Spleen (tissue), 11 donors: ENCODE data around the gene RNASE13. TPM values are rescaled to one million over a fixed set of nuclear protein-coding genes. Genes with fewer than 3 reads are reported as not detected.

Experiments
- DNase-seq: peaks from one replicate; pipeline ENCODE4 v3.0.0-alpha.2; 2020
- H3K27ac ChIP-seq, 8 donors: fragments of 200-600 bp; sonication (generic) in 7 of 8; 1 replicate in 4 of 8; 2 replicates in 4 of 8; pipeline versions ENCODE4 v1.5.0 to v1.8.0; 2016 to 2021; ENCODE audit warnings: inconsistent platforms in 4 of 8, mild to moderate bottlenecking in 4 of 8, moderate library complexity in 1 of 8
- H3K27me3 ChIP-seq, 7 donors: fragments of 200-600 bp; sonication (generic) in 6 of 7; replicated peaks in 1 of 7; 1 replicate in 4 of 7; 2 replicates in 3 of 7; pipeline versions ENCODE4 v1.5.0 to v1.8.0; 2016 to 2021; ENCODE audit warnings: inconsistent platforms in 3 of 7, mild to moderate bottlenecking in 1 of 7
- H3K36me3 ChIP-seq, 6 donors: fragments of 200-600 bp; sonication (generic) in 5 of 6; 1 replicate in 4 of 6; 2 replicates in 2 of 6; pipeline versions ENCODE4 v1.5.0 to v1.8.0; 2016 to 2021; ENCODE audit warnings: inconsistent platforms in 2 of 6
- H3K4me1 ChIP-seq, 6 donors: fragments of 200-600 bp; sonication (generic) in 5 of 6; 1 replicate in 3 of 6; 2 replicates in 3 of 6; pipeline versions ENCODE4 v1.5.0 to v1.8.0; 2016 to 2021; ENCODE audit warnings: inconsistent platforms in 3 of 6
- H3K4me3 ChIP-seq, 8 donors: fragments of 200-600 bp; sonication (generic) in 7 of 8; 1 replicate in 4 of 8; 2 replicates in 4 of 8; pipeline versions ENCODE4 v1.5.0 to v1.8.0; 2016 to 2021; ENCODE audit warnings: inconsistent platforms in 4 of 8, mild to moderate bottlenecking in 4 of 8, moderate library complexity in 2 of 8
- H3K9me3 ChIP-seq, 8 donors: fragments of 200-600 bp; sonication (generic) in 7 of 8; 1 replicate in 4 of 8; 2 replicates in 4 of 8; pipeline versions ENCODE4 v1.5.0 to v1.8.0; 2016 to 2021; ENCODE audit warnings: inconsistent platforms in 4 of 8
- CTCF ChIP-seq, 11 experiments: fragments of 200-600 bp in 7 of 11; fragments of 450-650 bp in 4 of 11; sonication (generic) in 4 of 11; IDR thresholded peaks in 8 of 11; conservative IDR thresholded peaks in 3 of 11; 1 replicate in 7 of 11; 2 replicates in 4 of 11; pipeline versions ENCODE4 v1.4.0 to v1.8.0; 2016 to 2021; ENCODE audit warnings: antibody characterized with exemption in 11 of 11, inconsistent platforms in 4 of 11, mild to moderate bottlenecking in 1 of 11
- POLR2A ChIP-seq, 3 donors: fragments of 450-650 bp; IDR thresholded peaks; one replicate each; pipeline ENCODE4 v1.5.1; 2017; ENCODE audit warnings: antibody characterized with exemption in 3 of 3, mild to moderate bottlenecking in 1 of 3
- POLR2AphosphoS5 ChIP-seq, 3 donors: sonication (generic); formaldehyde crosslinking; IDR thresholded peaks; one replicate each; pipeline ENCODE4 v1.5.1; 2017; ENCODE audit warnings: antibody characterized with exemption in 3 of 3
- WGBS, 5 donors: extraction: QIAGEN DNeasy Blood & Tissue Kit in 3 of 5; methylation state at CpG; one replicate each; pipeline versions ENCODE4 v1.1.5 to v1.1.7; 2013 to 2018; 5-methylcytosine and 5-hydroxymethylcytosine counted together
- intact Hi-C: fragments of 100-400 bp; cut with DNase I; formaldehyde crosslinking; loops from one replicate; pipeline ENCODE4 v1.15.0; 2023; ENCODE audit warnings: low total_unique reads
- polyA plus RNA-seq, 3 donors: library from polyadenylated mRNA; stranded (reverse); fragments of 200-250 nt; gene quantifications; one replicate each; pipeline ENCODE4 v1.2.1, GENCODE V29; 2013
- total RNA-seq, 7 donors: library from RNA; depleted of rRNA in 3 of 7; stranded (reverse); fragments of >200 nt in 3 of 7; fragmentation: NEBNext Ultra II Directional in 4 of 7; extraction: Animal tissue kit (Norgen Biotek cat#: 25700) in 4 of 7; gene quantifications; one replicate each; pipeline versions ENCODE4 v1.1.0 to v1.2.1, GENCODE V29; 2016 to 2021
- donor health status: healthy with polysubstance abuse.
- donor health status: DM: no; HTN: no; CAD: no; lungs with moderate emphysema.
- donor health status: DM: no; HTN: no; CAD: no.
- donor health status: Bipolar disorder and iron deficiency.
- donor health status: healthy.
- donor health status: DM: no; HTN: no; CAD: no.
- donor health status: DM: yes; HTN: yes; CAD: no.

RNASE13 gene
- total and polyA plus RNA-seq, 10 donors: 0.30 TPM; not detected in 9

- peaks cover 24 to 96% (median 66%) of the 10 kb centered on the region in 6 donors for H3K4me1 ChIP-seq
- intact Hi-C loops: no loop called here
- WGBS, 5 donors: 78 to 92% (median 81%) methylated on average over 19 to 26 of the region's 26 CpGs
- TF ChIP-seq POLR2AphosphoS5 (IDR thresholded peaks at IDR 0.05) (peak in 2 of 3 donors; percentile 18 to 43), CTCF (IDR thresholded peaks at IDR 0.05 in 8 of 11, conservative IDR thresholded peaks at IDR 0.05 in 3 of 11) (no peak), POLR2A (IDR thresholded peaks at IDR 0.05) (no peak)
- no peak for DNase-seq
- no peak overlapping the region for H3K4me3 ChIP-seq
- peaks cover 0 to 70% (median 23%) of the 10 kb centered on the region in 6 donors for H3K36me3 ChIP-seq
- H3K9me3 ChIP-seq: no peaks in the 10 kb centered on the region
- H3K27me3 ChIP-seq: peaks cover 0 to 33% (median 7%) of the 10 kb centered on the region in 7 donors
- H3K27ac ChIP-seq: peak overlapping the region in 5 of 8 donors; percentile 7 to 94 (median 89)
Observed at GRCh38 chr14:21074398-21075272, 40.0 kb upstream of the RNASE13 start.

GRCh38 chr14:21073921-21074320, 39.3 kb upstream of the RNASE13 start:
- peaks cover 0 to 40% (median 14%) of the 10 kb centered on the region in 7 donors for H3K27me3 ChIP-seq
- H3K9me3 ChIP-seq: no peaks in the 10 kb centered on the region
- DNase-seq: no peak
- H3K36me3 ChIP-seq: peaks cover 0 to 63% (median 17%) of the 10 kb centered on the region in 6 donors
- H3K4me1 ChIP-seq: peaks cover 31 to 96% (median 68%) of the 10 kb centered on the region in 6 donors
- TF ChIP-seq POLR2AphosphoS5 (IDR thresholded peaks at IDR 0.05) (no peak), CTCF (IDR thresholded peaks at IDR 0.05 in 8 of 11, conservative IDR thresholded peaks at IDR 0.05 in 3 of 11) (no peak), POLR2A (IDR thresholded peaks at IDR 0.05) (no peak)
- no peak overlapping the region for H3K4me3 ChIP-seq
- intact Hi-C loops: no loop called here
- 80 to 89% (median 84%) methylated on average over 7 to 9 of the region's 9 CpGs for WGBS, 5 donors
- peak overlapping the region in 3 of 8 donors; percentile 89 to 94 (median 93) for H3K27ac ChIP-seq

GRCh38 chr14:21072781-21073339, 38.3 kb upstream of the RNASE13 start:
- H3K27ac ChIP-seq: peak overlapping the region in 6 of 8 donors; percentile 83 to 94 (median 92)
- H3K36me3 ChIP-seq: peaks cover 0 to 53% (median 15%) of the 10 kb centered on the region in 6 donors
- no peaks in the 10 kb centered on the region for H3K9me3 ChIP-seq
- WGBS, 5 donors: 46 to 76% (median 71%) methylated on average over 8 to 9 of the region's 9 CpGs
- peak overlapping the region in 2 of 8 donors; percentile 68 to 84 for H3K4me3 ChIP-seq
- DNase-seq: no peak
- peaks cover 0 to 49% (median 17%) of the 10 kb centered on the region in 7 donors for H3K27me3 ChIP-seq
- peaks cover 31 to 94% (median 68%) of the 10 kb centered on the region in 6 donors for H3K4me1 ChIP-seq
- intact Hi-C loops: no loop called here
- TF ChIP-seq POLR2AphosphoS5 (IDR thresholded peaks at IDR 0.05) (peak in 1 of 3 donors; percentile 34), POLR2A (IDR thresholded peaks at IDR 0.05) (no peak)

GRCh38 chr14:21072031-21072473, 37.4 kb upstream of the RNASE13 start:
- Histone ChIP-seq H3K9me3 (no peaks in the 10 kb centered on the region), H3K4me3 (peak overlapping the region in 7 of 8 donors; percentile 47 to 84 (median 66)), H3K4me1 (peaks cover 31 to 87% (median 62%) of the 10 kb centered on the region in 6 donors), H3K27me3 (peaks cover 0 to 53% (median 17%) of the 10 kb centered on the region in 7 donors), H3K36me3 (peaks cover 0 to 45% (median 15%) of the 10 kb centered on the region in 6 donors), H3K27ac (peak overlapping the region; percentile 74 to 94 (median 90))
- no peak for DNase-seq
- 7 to 17% (median 14%) methylated on average over 4 of the region's 4 CpGs for WGBS, 5 donors
- intact Hi-C loops: no loop called here
- no peak for TF ChIP-seq POLR2AphosphoS5 (IDR thresholded peaks at IDR 0.05)
- peak in 1 of 11 experiments; percentile 4 for TF ChIP-seq CTCF (IDR thresholded peaks at IDR 0.05 in 8 of 11, conservative IDR thresholded peaks at IDR 0.05 in 3 of 11)
- no peak for TF ChIP-seq POLR2A (IDR thresholded peaks at IDR 0.05)
